Activated B cell treated with CpG ODN at 0.5 μM for 24 hours (primary cell): Measurements from ENCODE around the gene ZDHHC8. TPM values are rescaled to one million over a fixed set of nuclear protein-coding genes. Genes with fewer than 3 reads are reported as not detected.

Experiments used
- ATAC-seq: fragments of 200-7000 bp; cut with Tn5 transposase; one replicate; pipeline ENCODE4 v1.10.0; 2021; ENCODE audit warnings: low read depth, mild to moderate bottlenecking, moderate library complexity
- CTCF ChIA-PET: fragments of 350-600 bp; sonication (Branson Sonifier 250); formaldehyde crosslinking; loops from one replicate; lab custom pipeline; 2021; ENCODE audit warnings: antibody characterized with exemption; lab: Charles Lee
- POLR2A ChIA-PET: fragments of 350-600 bp; sonication (Branson Sonifier 250); formaldehyde crosslinking; loops from one replicate; lab custom pipeline; 2021; ENCODE audit warnings: antibody characterized with exemption; lab: Charles Lee
- DNase-seq: peaks from one replicate; pipeline ENCODE4 v3.0.0; 2022
- H3K27ac Mint-ChIP-seq: one replicate; pipeline ENCODE4 v1.8.0; 2020; ENCODE audit warnings: mixed read lengths
- H3K27me3 Mint-ChIP-seq: one replicate; pipeline ENCODE4 v1.8.0; 2021; ENCODE audit warnings: mixed read lengths
- H3K36me3 Mint-ChIP-seq: one replicate; pipeline ENCODE4 v1.8.0; 2021; ENCODE audit warnings: low read depth, mixed read lengths
- H3K4me1 Mint-ChIP-seq: one replicate; pipeline ENCODE4 v1.8.0; 2021; ENCODE audit warnings: mixed read lengths
- H3K4me3 Mint-ChIP-seq: one replicate; pipeline ENCODE4 v1.8.0; 2020; ENCODE audit warnings: mild to moderate bottlenecking, mixed read lengths
- H3K9me3 Mint-ChIP-seq: one replicate; pipeline ENCODE4 v1.8.0; 2020; ENCODE audit warnings: mixed read lengths
- CTCF ChIP-seq: fragments of 200-600 bp; IDR thresholded peaks from one replicate; pipeline ENCODE4 v1.8.0; 2022; ENCODE audit warnings: antibody characterized with exemption, mild to moderate bottlenecking
- intact Hi-C: fragments of 100-400 bp; cut with micrococcal nuclease; formaldehyde crosslinking; loops from one replicate; pipeline ENCODE4 v1.15.1; 2024
- total RNA-seq: library from RNA; stranded (reverse); gene quantifications from 2 replicates; pipeline ENCODE4 v1.2.3, GENCODE V29; 2022

ZDHHC8 gene
- total RNA-seq, 1 donor from 2014 or later: 65.6 TPM

GRCh38 chr22:20192972-20193760, 61.6 kb downstream of the ZDHHC8 start:
- Mint-ChIP-seq H3K9me3 (no peaks in the 10 kb centered on the region), H3K36me3 (no peaks in the 10 kb centered on the region), H3K27ac (no peak overlapping the region), H3K27me3 (peaks cover 3% of the 10 kb centered on the region), H3K4me3 (no peak overlapping the region), H3K4me1 (no peaks in the 10 kb centered on the region)
- ChIA-PET CTCF (no interaction called here), POLR2A (interaction anchor here (0.5 kb wide), 1 partner anchor 332 kb away, joined by 4 read pairs; no protein-coding TSS in a partner anchor)
- ATAC-seq: no peak
- intact Hi-C loops: no loop called here
- DNase-seq: no peak
- no peak for TF ChIP-seq CTCF

- TF ChIP-seq CTCF: no peak
- no peaks in the 10 kb centered on the region for H3K9me3 Mint-ChIP-seq
- no peaks in the 10 kb centered on the region for H3K4me1 Mint-ChIP-seq
- H3K4me3 Mint-ChIP-seq: no peak overlapping the region
- ChIA-PET CTCF (no interaction called here), POLR2A (interaction anchor here (0.5 kb wide), 1 partner anchor 332 kb away, joined by 4 read pairs; no protein-coding TSS in a partner anchor)
- no peak for DNase-seq
- no peak overlapping the region for H3K27ac Mint-ChIP-seq
- no peak for ATAC-seq
- peaks cover 4% of the 10 kb centered on the region for H3K27me3 Mint-ChIP-seq
- H3K36me3 Mint-ChIP-seq: no peaks in the 10 kb centered on the region
- intact Hi-C loops: no loop called here
Measured at GRCh38 chr22:20193761-20194494, 62.3 kb downstream of the ZDHHC8 start.

DNA sequence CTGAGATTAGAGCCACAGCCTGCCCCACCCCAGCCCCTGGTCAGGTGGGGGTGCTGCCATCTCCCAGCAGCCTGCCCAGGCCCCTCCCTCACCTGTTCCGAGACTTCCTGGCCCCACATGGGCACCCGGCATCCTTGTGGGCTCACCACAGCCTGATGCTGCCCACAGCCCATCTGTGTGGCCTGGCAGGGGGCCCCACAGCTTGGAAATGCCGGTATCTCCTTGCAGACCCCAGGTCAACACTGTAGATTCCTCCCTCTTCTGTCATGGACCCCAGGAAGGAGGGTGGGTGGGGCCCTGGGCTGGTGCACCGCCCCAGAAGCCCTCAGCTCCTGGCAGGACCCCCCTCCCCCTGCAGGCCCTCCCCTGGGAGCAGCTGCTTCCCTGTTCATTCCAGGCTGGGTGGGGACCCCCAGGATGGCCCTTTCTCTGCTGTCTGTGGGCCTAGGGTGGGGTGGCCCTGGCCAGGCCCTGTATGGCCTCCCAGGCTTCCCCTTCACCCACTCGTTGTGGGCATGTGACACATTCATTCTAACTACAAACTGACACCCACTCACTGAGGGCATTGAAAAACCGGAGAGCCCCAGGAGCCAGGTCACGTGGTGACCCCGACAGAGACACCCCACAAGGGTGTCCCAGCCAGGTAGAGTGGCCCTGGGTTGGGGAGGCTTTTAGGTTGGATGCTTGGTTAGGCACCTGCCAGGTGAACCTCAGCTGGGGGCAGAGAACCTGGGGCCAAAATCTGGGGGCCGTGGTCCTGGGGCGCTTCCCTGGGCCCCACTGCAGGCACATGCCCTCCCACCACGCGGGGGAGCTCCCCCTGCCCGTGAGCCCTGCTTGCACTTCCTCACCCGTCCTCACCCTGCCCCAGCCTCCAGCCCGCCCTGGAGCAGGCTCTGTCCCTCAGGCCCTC, 63.3 kb downstream of the ZDHHC8 start:
- TF ChIP-seq CTCF: no peak
- Mint-ChIP-seq H3K4me1 (no peaks in the 10 kb centered on the region), H3K27ac (no peak overlapping the region), H3K27me3 (peaks cover 4% of the 10 kb centered on the region), H3K9me3 (no peaks in the 10 kb centered on the region), H3K4me3 (no peak overlapping the region), H3K36me3 (no peaks in the 10 kb centered on the region)
- POLR2A ChIA-PET: interaction anchor here (0.5 kb wide), 1 partner anchor 813 kb away, joined by 4 read pairs; no protein-coding TSS in a partner anchor
- DNase-seq (no peak), ATAC-seq (no peak)
- intact Hi-C loops: no loop called here
- CTCF ChIA-PET: no interaction called here

- ChIA-PET CTCF (no interaction called here), POLR2A (no interaction called here)
- Mint-ChIP-seq H3K4me1 (no peaks in the 10 kb centered on the region), H3K9me3 (no peaks in the 10 kb centered on the region), H3K36me3 (no peaks in the 10 kb centered on the region), H3K4me3 (no peak overlapping the region), H3K27ac (no peak overlapping the region), H3K27me3 (peaks cover 4% of the 10 kb centered on the region)
- intact Hi-C loops: no loop called here
- TF ChIP-seq CTCF: no peak
- DNase-seq (no peak), ATAC-seq (no peak)
Measured at GRCh38 chr22:20196094-20196842, 64.7 kb downstream of the ZDHHC8 start.

Other genes starting within 250 kb of the ZDHHC8 start
- gene COMT, start 190.0 kb upstream of the ZDHHC8 start, total RNA-seq: 40.6 and 49.5 TPM in 2 replicates
- 24.4 and 31.2 TPM in 2 replicates for gene TXNRD2, start 190.0 kb upstream of the ZDHHC8 start, total RNA-seq
- gene ARVCF, start 115.0 kb upstream of the ZDHHC8 start, total RNA-seq: 2.3 and 6.5 TPM in 2 replicates
- 46.1 and 47.2 TPM in 2 replicates for gene TANGO2, start 110.7 kb upstream of the ZDHHC8 start, total RNA-seq
- gene DGCR8, start 51.6 kb upstream of the ZDHHC8 start, total RNA-seq: 34.6 and 35.5 TPM in 2 replicates
- gene RANBP1, start 15.7 kb upstream of the ZDHHC8 start, total RNA-seq: 127 and 133 TPM in 2 replicates
- gene TRMT2A, start 14.6 kb upstream of the ZDHHC8 start, total RNA-seq: 77.4 and 91.7 TPM in 2 replicates
- not detected in 2 replicates for gene CCDC188, start 19.3 kb downstream of the ZDHHC8 start, total RNA-seq
- 0.12 TPM in 1 of 2 replicates, not detected in the other for gene RTN4R, start 136.5 kb downstream of the ZDHHC8 start, total RNA-seq
- 12.4 and 16.2 TPM in 2 replicates for gene DGCR6L, start 188.3 kb downstream of the ZDHHC8 start, total RNA-seq